Endometrium (tissue), 2 donors: Measurements from ENCODE around the gene IPO5.
"Not testable (repeated sequence)": the region's sequence is repeated elsewhere in the genome, so short reads cannot be mapped to it uniquely, and the experiment has no call there.

ENCODE experiments used
- FAIRE-seq: peaks from 2 replicates; lab custom pipeline; 2012; peaks lifted over from hg19 to GRCh38; lab: Jason Lieb, UNC
- donor health status: control.
- donor health status: control.

Gene IPO5

DNA sequence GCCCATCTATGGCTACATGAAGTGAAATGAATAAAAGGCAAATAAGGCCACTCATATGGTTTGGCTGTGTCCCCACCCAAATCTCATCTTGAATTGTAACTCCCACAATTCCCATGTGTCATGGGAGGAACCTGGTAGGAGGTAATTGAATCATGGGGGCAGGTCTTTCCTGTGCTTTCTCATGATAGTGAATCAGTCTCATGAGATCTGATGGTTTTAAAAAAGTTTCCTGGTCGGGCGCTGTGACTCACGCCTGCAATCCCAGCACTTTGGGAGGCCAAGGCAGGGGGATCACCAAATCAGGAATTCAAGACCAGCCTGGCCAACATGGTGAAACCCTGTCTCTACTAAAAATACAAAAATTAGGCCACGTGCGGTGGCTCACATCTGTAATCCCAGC is 4.2 kb upstream of the IPO5 start:
- not testable (repeated sequence) for FAIRE-seq

GRCh38 chr13:97951376-97951775 is 2.1 kb upstream of the IPO5 start:
- FAIRE-seq = no peak

GRCh38 chr13:97952831-97953230 is 644 bp upstream of the IPO5 start:
- not testable (repeated sequence) for FAIRE-seq

GRCh38 chr13:97961340-97961739 is 7.9 kb downstream of the IPO5 start:
- FAIRE-seq = no peak

DNA sequence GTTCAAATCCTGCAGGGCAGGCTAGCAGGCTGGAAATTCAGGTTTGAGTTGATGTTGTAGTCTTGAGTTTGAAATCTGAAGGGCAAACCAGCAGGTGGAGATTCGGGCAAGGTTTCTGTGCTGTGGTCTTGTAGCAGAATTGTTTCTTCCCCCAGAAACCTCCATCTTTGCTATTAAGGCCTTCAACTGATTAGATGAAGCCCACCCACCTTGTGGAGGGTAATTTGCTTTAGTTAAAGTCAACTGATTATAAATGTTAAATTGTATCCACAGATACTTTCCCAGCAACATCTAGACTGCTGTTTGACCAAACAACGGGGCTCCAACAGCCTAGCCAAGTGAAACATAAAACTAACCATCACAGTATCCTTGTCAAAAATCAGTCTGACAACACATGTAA is 9.4 kb downstream of the IPO5 start:
- no peak for FAIRE-seq

GRCh38 chr13:97967226-97967625 is 13.8 kb downstream of the IPO5 start:
- FAIRE-seq = no peak

GRCh38 chr13:97967948-97968347 is 14.5 kb downstream of the IPO5 start:
- no peak for FAIRE-seq

DNA sequence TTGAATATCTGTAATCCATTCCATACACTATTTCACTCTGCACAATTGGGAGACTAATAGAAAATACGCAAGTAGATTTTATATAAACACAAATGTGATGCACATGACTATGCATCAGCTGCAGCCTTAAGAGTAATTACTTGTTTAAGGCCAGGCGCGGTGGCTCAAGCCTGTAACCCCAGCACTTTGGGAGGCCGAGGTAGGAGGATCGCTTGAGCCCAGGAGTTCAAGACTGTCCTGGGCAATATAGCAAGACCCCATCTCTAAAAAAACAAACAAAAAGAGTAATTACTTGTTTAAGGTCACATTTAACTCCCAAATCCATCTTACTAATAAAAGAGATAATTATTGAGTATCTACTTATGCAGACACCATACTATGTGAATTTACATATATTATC is 18.0 kb downstream of the IPO5 start:
- FAIRE-seq = no peak

- FAIRE-seq = no peak
Measured at GRCh38 chr13:97974773-97975172, 21.3 kb downstream of the IPO5 start.

DNA sequence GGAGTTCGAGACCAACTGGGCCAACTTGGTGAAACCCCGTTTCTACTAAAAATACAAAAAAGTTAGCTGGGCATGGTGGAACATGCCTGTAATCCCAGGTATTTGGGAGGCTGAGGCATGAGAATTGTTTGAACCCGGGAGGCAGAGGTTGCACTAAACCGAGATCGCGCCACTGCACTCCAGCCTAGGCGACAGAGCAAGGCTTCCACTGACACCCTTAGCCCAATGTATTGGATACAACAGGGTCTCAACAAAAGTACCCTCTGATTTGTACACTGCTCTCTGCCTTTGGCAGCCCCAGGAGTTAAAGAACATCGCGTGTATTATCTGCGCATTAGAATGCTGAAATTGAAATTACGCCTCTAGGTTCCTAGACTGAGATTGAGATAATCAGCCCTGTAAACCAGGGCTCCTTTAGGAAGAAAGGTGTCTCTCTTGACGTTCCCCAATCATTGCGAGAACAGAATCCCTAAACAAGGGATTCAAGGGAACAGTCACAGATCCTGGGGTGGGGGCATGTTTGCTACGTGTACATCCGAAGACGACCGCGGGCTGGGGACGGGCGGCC is 21.9 kb downstream of the IPO5 start:
- FAIRE-seq = no peak

- no peak for FAIRE-seq
Measured at GRCh38 chr13:97975848-97976609, 22.6 kb downstream of the IPO5 start.

DNA sequence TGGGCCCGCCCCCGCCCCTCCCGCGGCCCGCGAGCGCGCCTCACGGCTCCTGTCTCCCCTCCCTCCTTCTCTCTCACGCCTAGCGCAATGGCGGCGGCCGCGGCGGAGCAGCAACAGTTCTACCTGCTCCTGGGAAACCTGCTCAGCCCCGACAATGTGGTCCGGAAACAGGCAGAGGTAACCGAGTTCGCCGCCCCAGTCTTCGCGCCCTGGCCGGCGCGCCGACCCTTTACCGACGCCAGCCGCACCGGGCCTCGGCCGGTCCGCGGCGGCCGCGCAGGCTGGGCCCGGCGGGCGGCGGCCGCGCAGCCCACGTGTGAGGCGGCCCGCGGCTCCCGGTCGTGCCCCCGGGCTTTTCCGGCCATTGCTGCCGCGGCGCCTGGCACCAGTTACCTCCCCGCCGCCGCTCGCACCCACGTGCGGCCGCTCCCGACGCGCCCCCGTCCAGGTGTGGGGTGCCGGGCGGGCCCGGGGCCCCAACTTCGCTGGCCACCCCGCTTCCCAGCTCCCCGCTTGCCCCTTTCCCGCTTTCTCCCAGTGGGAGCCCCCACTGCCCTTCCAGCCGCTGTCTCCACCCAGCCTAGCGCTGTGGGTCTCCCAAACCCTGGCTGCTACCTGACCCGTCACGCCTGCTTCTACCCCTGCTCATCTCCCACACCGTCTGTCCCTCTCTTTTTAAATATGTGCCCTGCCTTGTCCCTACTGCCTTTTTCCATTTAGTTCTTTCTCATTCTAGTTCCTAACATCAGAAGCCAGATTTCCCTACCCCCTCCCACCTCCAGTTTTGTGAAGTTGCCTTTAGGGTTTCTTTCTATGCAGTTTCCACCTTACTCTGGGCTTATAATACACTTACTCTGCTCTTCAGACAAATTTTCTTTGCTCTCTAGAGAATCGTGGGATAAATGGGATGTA is 23.4 kb downstream of the IPO5 start:
- FAIRE-seq = no peak

GRCh38 chr13:97977982-97978381 is 24.5 kb downstream of the IPO5 start:
- no peak for FAIRE-seq

- FAIRE-seq = no peak
Measured at GRCh38 chr13:97978651-97979050, 25.2 kb downstream of the IPO5 start.

- peak; percentile 46 for FAIRE-seq
Measured at GRCh38 chr13:97979051-97979450, 25.6 kb downstream of the IPO5 start.

- FAIRE-seq = no peak
Measured at GRCh38 chr13:97979556-97979955, 26.1 kb downstream of the IPO5 start.

- FAIRE-seq = no peak
Measured at GRCh38 chr13:97982286-97982685, 28.8 kb downstream of the IPO5 start.

- FAIRE-seq = no peak
Measured at GRCh38 chr13:97986835-97987234, 33.4 kb downstream of the IPO5 start.

GRCh38 chr13:97999653-98000052 is 46.2 kb downstream of the IPO5 start:
- FAIRE-seq = no peak

DNA sequence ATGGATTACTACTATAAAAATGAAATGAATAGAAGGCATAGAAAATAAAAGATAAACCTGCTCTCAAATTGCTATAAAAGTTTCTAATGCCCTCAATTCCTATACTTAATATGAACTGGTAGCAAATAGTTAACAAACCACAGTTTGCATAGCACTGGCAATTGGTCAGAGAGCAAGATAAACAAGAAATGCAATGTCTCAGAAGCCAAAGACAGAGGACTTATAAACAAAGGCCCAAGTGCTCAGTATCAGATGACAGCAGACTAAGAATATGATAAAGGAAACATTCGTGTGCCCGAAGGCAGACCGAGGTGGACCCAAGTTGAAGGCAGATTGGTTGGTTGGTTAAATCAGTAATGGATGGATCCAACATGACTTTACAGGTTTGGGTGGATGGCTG is 50.6 kb downstream of the IPO5 start:
- FAIRE-seq = no peak

DNA sequence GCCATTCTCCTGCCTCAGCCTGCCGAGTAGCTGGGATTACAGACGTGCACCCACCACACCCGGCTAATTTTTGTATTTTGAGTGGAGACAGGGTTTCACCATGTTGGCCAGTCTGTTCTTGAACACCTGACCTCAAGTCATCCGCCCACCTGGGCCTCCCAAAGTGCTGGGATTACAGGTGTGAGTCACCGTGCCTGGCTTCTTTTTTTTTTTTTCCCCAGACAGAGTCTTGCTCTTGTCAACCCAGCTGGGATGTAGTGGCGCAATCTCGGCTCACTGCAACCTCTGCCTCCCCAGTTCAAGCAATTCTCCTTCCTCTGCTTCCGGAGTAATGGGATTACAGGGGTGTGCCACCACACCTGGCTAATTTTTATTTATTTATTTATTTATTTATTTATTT is 51.5 kb downstream of the IPO5 start:
- not testable (repeated sequence) for FAIRE-seq

DNA sequence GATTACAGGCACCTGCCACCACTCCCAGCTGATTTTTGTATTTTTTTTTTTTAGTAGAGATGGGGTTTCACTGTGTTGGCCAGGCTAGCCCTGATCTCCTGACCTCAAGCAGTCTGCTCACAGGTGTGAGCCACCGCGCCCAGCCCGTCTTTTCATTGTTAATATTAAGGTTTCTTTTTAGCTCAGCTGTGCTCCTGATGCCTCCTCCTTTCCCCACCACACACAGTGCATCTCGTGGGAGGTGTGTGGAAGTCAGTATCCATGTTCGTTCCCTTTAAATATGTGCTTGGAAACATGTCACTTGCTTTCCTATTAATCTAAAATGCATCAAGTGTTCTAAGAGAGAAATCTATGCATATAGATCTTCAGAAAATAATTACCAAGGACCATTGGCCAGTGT is 53.5 kb downstream of the IPO5 start:
- no peak for FAIRE-seq

DNA sequence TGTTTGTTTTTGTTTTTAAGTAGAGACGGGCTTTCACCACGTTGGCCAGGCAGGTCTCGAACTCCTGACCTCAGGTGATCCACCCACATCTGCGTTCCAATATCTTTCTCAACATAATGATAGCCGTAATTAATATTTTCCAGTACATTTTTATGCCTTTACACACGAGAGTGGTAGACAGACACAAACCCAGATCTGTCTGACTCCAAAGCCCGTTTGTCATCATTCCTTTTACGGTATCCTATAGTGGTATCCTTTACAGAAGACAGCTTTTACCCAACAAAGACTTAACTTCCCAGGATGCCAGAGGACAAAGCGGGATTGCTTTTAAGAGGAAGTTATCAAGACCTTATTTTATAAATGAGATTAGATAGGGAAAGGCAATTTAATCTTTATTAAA is 59.8 kb downstream of the IPO5 start:
- no peak for FAIRE-seq
